CD14-positive monocyte (primary cell): ENCODE data around the gene CIPC. TPM values are rescaled to one million over a fixed set of nuclear protein-coding genes. Genes with fewer than 3 reads are reported as not detected.

Experiments
- DNase-seq, 3 donors: peaks; one replicate each; pipeline ENCODE4 v3.0.0-alpha.2; 2011 to 2022
- H2AFZ ChIP-seq: 2 replicates; pipeline ENCODE4 v1.6.0; 2012; ENCODE audit warnings: mild to moderate bottlenecking, low read depth, low read length, inconsistent platforms; ENCODE audit not compliant: insufficient read depth, poor library complexity, severe bottlenecking
- H3K27ac ChIP-seq, 2 donors: 1 replicate in 1 of 2; 2 replicates in 1 of 2; pipeline ENCODE4 v1.5.1; 2012 to 2013; ENCODE audit warnings: low read length in 2 of 2, control low read depth in 1 of 2, inconsistent platforms in 1 of 2, low read depth in 1 of 2, mild to moderate bottlenecking in 1 of 2
- H3K27me3 ChIP-seq, 2 donors: one replicate each; pipeline versions ENCODE4 v1.6.0 to v1.6.1; 2011 to 2013; ENCODE audit warnings: low read length in 2 of 2; ENCODE audit not compliant: control insufficient read depth in 2 of 2, insufficient read depth in 2 of 2
- H3K36me3 ChIP-seq, 2 donors: replicated peaks in 1 of 2; 1 replicate in 1 of 2; 2 replicates in 1 of 2; pipeline versions ENCODE4 v1.5.1 to v1.6.1; 2012 to 2013; ENCODE audit warnings: low read length in 2 of 2, control low read depth in 1 of 2, inconsistent platforms in 1 of 2, mild to moderate bottlenecking in 1 of 2; ENCODE audit not compliant: insufficient read depth in 2 of 2, control insufficient read depth in 1 of 2
- H3K4me1 ChIP-seq, 2 donors: 1 replicate in 1 of 2; 2 replicates in 1 of 2; pipeline versions ENCODE4 v1.5.1 to v1.6.1; 2012 to 2013; ENCODE audit warnings: low read length in 2 of 2, control low read depth in 1 of 2, inconsistent platforms in 1 of 2, mild to moderate bottlenecking in 1 of 2, moderate library complexity in 1 of 2; ENCODE audit not compliant: insufficient read depth in 2 of 2, control insufficient read depth in 1 of 2
- H3K4me2 ChIP-seq: replicated peaks from 2 replicates; pipeline ENCODE3; 2012; ENCODE audit warnings: low read length, moderate library complexity, mild to moderate bottlenecking; ENCODE audit not compliant: poor library complexity, severe bottlenecking; ENCODE audit errors: extremely low read depth
- H3K4me3 ChIP-seq, 3 experiments: fragments of 200-600 bp in 1 of 3; sonication (generic) in 1 of 3; replicated peaks in 1 of 3; 1 replicate in 2 of 3; 2 replicates in 1 of 3; pipeline ENCODE4 v1.5.1; 2011 to 2013; ENCODE audit warnings: low read length in 3 of 3, mild to moderate bottlenecking in 3 of 3, control low read depth in 2 of 3, low read depth in 2 of 3, inconsistent platforms in 1 of 3, moderate library complexity in 1 of 3
- H3K79me2 ChIP-seq: 2 replicates; pipeline ENCODE4 v1.6.0; 2012; ENCODE audit warnings: mild to moderate bottlenecking, control low read depth, inconsistent platforms, low read length, moderate library complexity; ENCODE audit not compliant: insufficient read depth
- H3K9ac ChIP-seq: 2 replicates; pipeline ENCODE4 v1.6.0; 2017; ENCODE audit warnings: low read length, mild to moderate bottlenecking; ENCODE audit not compliant: insufficient read depth, poor library complexity, severe bottlenecking
- H3K9me3 ChIP-seq, 2 donors: replicated peaks in 1 of 2; 1 replicate in 1 of 2; 2 replicates in 1 of 2; pipeline versions ENCODE4 v1.5.1 to v1.6.1; 2012 to 2013; ENCODE audit warnings: low read length in 2 of 2, control low read depth in 1 of 2; ENCODE audit not compliant: control insufficient read depth in 1 of 2, insufficient read depth in 1 of 2
- H4K20me1 ChIP-seq: 2 replicates; pipeline ENCODE4 v1.6.0; 2012; ENCODE audit warnings: mild to moderate bottlenecking, low read length, control low read depth, moderate library complexity; ENCODE audit not compliant: insufficient read depth
- H3K27ac Mint-ChIP-seq, 7 donors: one replicate each; pipeline ENCODE4 v1.8.0; 2020; ENCODE audit warnings: mild to moderate bottlenecking in 7 of 7, mixed read lengths in 7 of 7, moderate library complexity in 6 of 7, inconsistent platforms in 2 of 7
- H3K27me3 Mint-ChIP-seq, 3 donors: one replicate each; pipeline ENCODE4 v1.8.0; 2021 to 2022; ENCODE audit warnings: low read depth in 3 of 3, mild to moderate bottlenecking in 3 of 3, mixed read lengths in 3 of 3, moderate library complexity in 3 of 3, inconsistent platforms in 1 of 3
- H3K36me3 Mint-ChIP-seq, 2 donors: one replicate each; pipeline ENCODE4 v1.8.0; 2020; ENCODE audit warnings: mixed read lengths in 2 of 2, inconsistent platforms in 1 of 2, mild to moderate bottlenecking in 1 of 2
- H3K4me1 Mint-ChIP-seq: one replicate; pipeline ENCODE4 v1.8.0; 2020; ENCODE audit warnings: mild to moderate bottlenecking, mixed read lengths
- H3K4me3 Mint-ChIP-seq, 2 donors: one replicate each; pipeline ENCODE4 v1.8.0; 2020; ENCODE audit warnings: mild to moderate bottlenecking in 2 of 2, mixed read lengths in 2 of 2, moderate library complexity in 1 of 2
- H3K9me3 Mint-ChIP-seq, 7 donors: one replicate each; pipeline ENCODE4 v1.8.0; 2020 to 2022; ENCODE audit warnings: mixed read lengths in 7 of 7, mild to moderate bottlenecking in 6 of 7, moderate library complexity in 6 of 7, inconsistent platforms in 2 of 7
- WGBS: methylation state at CpG from one replicate; pipeline ENCODE4 v1.1.5; 2013; ENCODE audit warnings: missing lambda C conversion rate; ENCODE audit not compliant: insufficient coverage; 5-methylcytosine and 5-hydroxymethylcytosine counted together
- intact Hi-C, 2 donors: fragments of 100-400 bp; cut with micrococcal nuclease; formaldehyde crosslinking; loops; one replicate each; pipeline versions ENCODE4 v1.15.0 to v1.15.1; 2023
- polyA plus RNA-seq, 3 donors: library from polyadenylated mRNA; depleted of rRNA in 1 of 3; unstranded in 2 of 3; stranded (reverse) in 1 of 3; fragments of 300-500 nt in 2 of 3; fragments of >200 nt in 1 of 3; fragmentation: Illumina TruSeq in 2 of 3; gene quantifications; 1 replicate in 2 of 3; 2 replicates in 1 of 3; pipeline ENCODE4 v1.2.3, GENCODE V29; 2012 to 2021
- TF ChIP-seq, protein P1 (sequence below): fragments of 200-600 bp; IDR thresholded peaks from one replicate; pipeline ENCODE4 v1.8.0; 2022; ENCODE audit warnings: antibody characterized with exemption, mild to moderate bottlenecking

Gene CIPC
- polyA plus RNA-seq, 3 donors = 4.4 to 11.2 (median 7.0) TPM

DNA sequence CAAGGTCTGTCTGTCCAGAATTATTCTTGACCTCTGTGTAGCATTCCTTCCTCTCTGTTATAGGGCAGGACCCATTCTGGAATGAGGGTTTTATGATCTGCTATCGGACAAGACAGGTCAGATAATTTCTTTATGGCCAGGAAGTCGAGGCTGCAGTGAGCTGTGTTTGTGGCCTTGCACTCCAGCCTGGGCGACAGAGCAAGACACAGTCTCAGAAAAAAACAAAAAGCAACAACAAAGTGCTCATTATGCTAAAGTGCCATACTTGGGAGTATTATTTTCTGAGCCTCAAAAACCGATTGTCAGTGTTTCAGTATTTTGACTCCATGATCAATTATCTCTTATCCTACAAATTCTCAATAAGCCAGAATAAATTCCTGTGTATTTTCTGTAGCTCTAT is 4.1 kb downstream of the CIPC start:
- Mint-ChIP-seq H3K4me1 (peaks cover 20% of the 10 kb centered on the region), H3K27me3 (peaks cover 0 to 2% (median 1%) of the 10 kb centered on the region in 3 donors), H3K27ac (no peak overlapping the region), H3K36me3 (peaks cover 16 to 24% of the 10 kb centered on the region in 2 donors), H3K4me3 (no peak overlapping the region), H3K9me3 (no peaks in the 10 kb centered on the region)
- DNase-seq = no peak
- peaks cover 19 to 21% of the 10 kb centered on the region in 2 donors for H3K4me1 ChIP-seq
- no peak overlapping the region for H3K27ac ChIP-seq
- H3K4me2 ChIP-seq = no peak overlapping the region
- no peaks in the 10 kb centered on the region for H3K9me3 ChIP-seq
- no peaks in the 10 kb centered on the region for H3K27me3 ChIP-seq
- no peak overlapping the region for H2AFZ ChIP-seq
- no peaks in the 10 kb centered on the region for H4K20me1 ChIP-seq
- intact Hi-C loops = no loop called here
- TF ChIP-seq, protein P1, sequence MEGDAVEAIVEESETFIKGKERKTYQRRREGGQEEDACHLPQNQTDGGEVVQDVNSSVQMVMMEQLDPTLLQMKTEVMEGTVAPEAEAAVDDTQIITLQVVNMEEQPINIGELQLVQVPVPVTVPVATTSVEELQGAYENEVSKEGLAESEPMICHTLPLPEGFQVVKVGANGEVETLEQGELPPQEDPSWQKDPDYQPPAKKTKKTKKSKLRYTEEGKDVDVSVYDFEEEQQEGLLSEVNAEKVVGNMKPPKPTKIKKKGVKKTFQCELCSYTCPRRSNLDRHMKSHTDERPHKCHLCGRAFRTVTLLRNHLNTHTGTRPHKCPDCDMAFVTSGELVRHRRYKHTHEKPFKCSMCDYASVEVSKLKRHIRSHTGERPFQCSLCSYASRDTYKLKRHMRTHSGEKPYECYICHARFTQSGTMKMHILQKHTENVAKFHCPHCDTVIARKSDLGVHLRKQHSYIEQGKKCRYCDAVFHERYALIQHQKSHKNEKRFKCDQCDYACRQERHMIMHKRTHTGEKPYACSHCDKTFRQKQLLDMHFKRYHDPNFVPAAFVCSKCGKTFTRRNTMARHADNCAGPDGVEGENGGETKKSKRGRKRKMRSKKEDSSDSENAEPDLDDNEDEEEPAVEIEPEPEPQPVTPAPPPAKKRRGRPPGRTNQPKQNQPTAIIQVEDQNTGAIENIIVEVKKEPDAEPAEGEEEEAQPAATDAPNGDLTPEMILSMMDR = no peak
- H3K36me3 ChIP-seq = peaks cover 8 to 18% of the 10 kb centered on the region in 2 donors
- no peak overlapping the region for H3K9ac ChIP-seq
- WGBS = no CpG with 5 or more reads among the region's 4 CpGs
- H3K79me2 ChIP-seq = peaks cover 9% of the 10 kb centered on the region
- H3K4me3 ChIP-seq = no peak overlapping the region

DNA sequence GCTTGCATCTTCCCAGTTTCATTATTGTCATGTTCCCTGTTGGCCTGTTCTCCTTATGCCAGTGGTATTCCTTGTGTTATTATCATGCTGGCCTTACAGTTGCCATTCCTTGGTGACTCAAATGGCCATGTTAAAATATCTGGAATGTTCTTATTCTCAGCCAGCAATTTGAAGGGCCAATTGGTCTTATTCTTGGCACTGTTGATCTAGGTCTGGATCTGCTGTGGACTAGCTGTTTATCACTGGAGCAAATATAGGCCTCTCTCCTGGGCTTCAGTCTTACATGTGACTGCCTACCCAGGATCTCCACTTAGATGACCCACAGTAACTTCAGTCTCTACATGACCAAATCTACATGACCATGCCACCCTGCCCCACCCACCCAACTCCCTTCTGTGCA is 5.4 kb downstream of the CIPC start:
- Histone ChIP-seq H3K79me2 (peaks cover 7% of the 10 kb centered on the region), H3K9ac (no peak overlapping the region), H3K27me3 (no peaks in the 10 kb centered on the region), H3K27ac (no peak overlapping the region), H3K4me1 (peaks cover 15% of the 10 kb centered on the region in 2 donors), H4K20me1 (no peaks in the 10 kb centered on the region), H3K4me3 (no peak overlapping the region), H3K9me3 (no peaks in the 10 kb centered on the region), H3K4me2 (no peak overlapping the region), H2AFZ (no peak overlapping the region), H3K36me3 (peaks cover 13 to 32% of the 10 kb centered on the region in 2 donors)
- H3K36me3 Mint-ChIP-seq = peaks cover 25 to 36% of the 10 kb centered on the region in 2 donors
- intact Hi-C loops = no loop called here
- peaks cover 0 to 2% (median 0%) of the 10 kb centered on the region in 3 donors for H3K27me3 Mint-ChIP-seq
- TF ChIP-seq, protein P1 = no peak
- H3K4me3 Mint-ChIP-seq = no peak overlapping the region
- no peak overlapping the region for H3K27ac Mint-ChIP-seq
- H3K9me3 Mint-ChIP-seq = no peaks in the 10 kb centered on the region
- H3K4me1 Mint-ChIP-seq = peaks cover 16% of the 10 kb centered on the region
- no peak for DNase-seq
